Lower lobe of right lung (tissue), 2 donors: ENCODE results near the gene FRMD4B. TPM values are rescaled to one million over a fixed set of nuclear protein-coding genes. Genes with fewer than 3 reads are reported as not detected.
"Not testable (repeated sequence)": the region's sequence is repeated elsewhere in the genome, so short reads cannot be mapped to it uniquely, and the experiment has no call there.

ENCODE experiments used
- ATAC-seq, 2 donors: fragments of 200-7000 bp; cut with Tn5 transposase; one replicate each; pipeline ENCODE4 v1.9.1; 2020 to 2022; ENCODE audit warnings: mild to moderate bottlenecking in 2 of 2, moderate library complexity in 2 of 2
- DNase-seq: peaks from one replicate; pipeline ENCODE4 v3.0.0-alpha.2; 2020
- H3K27ac ChIP-seq: fragments of 200-600 bp; one replicate; pipeline ENCODE4 v1.8.0; 2022
- H3K27me3 ChIP-seq: fragments of 200-600 bp; one replicate; pipeline ENCODE4 v1.8.0; 2022; ENCODE audit warnings: low read depth
- H3K36me3 ChIP-seq: fragments of 200-600 bp; one replicate; pipeline ENCODE4 v1.8.0; 2022; ENCODE audit warnings: mild to moderate bottlenecking
- H3K4me1 ChIP-seq: fragments of 200-600 bp; one replicate; pipeline ENCODE4 v1.8.0; 2022
- H3K4me3 ChIP-seq: fragments of 200-600 bp; one replicate; pipeline ENCODE4 v1.8.0; 2022; ENCODE audit warnings: mild to moderate bottlenecking
- H3K9me3 ChIP-seq: fragments of 200-600 bp; one replicate; pipeline ENCODE4 v1.8.0; 2022
- intact Hi-C: fragments of 100-400 bp; cut with DNase I; formaldehyde crosslinking; loops from one replicate; pipeline ENCODE4 v1.11.0; 2022
- total RNA-seq: library from RNA; stranded (reverse); fragmentation: NEBNext Ultra II Directional; extraction: Animal tissue kit (Norgen Biotek cat#: 25700); gene quantifications from one replicate; pipeline ENCODE4 v1.2.1, GENCODE V29; 2021
- TF ChIP-seq, protein P1 (sequence below): fragments of 200-600 bp; IDR thresholded peaks from one replicate; pipeline ENCODE4 v1.8.0; 2022; ENCODE audit warnings: antibody characterized with exemption, mild to moderate bottlenecking
- donor health status: DM: no; HTN: yes; CAD: no; lungs with severe emphysema.

The FRMD4B gene
- total RNA-seq, 1 donor from 2014 or later = 62.4 TPM

DNA sequence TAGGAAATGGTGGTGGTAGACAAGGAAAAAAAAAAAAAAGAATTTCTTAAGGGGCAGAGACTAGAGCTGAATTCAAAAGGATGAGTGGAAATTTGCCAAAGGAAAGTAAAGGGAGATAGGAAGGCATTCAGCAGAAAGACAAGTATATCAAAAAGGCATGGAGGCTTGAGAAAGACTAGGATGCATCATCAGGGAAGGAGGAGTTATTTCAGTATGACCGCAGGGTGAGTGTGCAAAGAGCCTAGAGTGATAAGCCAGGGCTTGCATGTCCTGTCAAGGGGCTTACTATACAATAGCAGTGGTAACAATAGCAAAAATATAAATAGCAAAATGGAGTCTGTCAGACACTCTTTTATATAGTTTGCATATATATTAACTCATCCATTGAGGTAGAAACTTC, 112.0 kb downstream of the FRMD4B start:
- Histone ChIP-seq H3K36me3 (no peaks in the 10 kb centered on the region), H3K9me3 (no peaks in the 10 kb centered on the region), H3K27me3 (no peaks in the 10 kb centered on the region), H3K27ac (no peak overlapping the region), H3K4me3 (no peak overlapping the region), H3K4me1 (no peaks in the 10 kb centered on the region)
- TF ChIP-seq, protein P1, sequence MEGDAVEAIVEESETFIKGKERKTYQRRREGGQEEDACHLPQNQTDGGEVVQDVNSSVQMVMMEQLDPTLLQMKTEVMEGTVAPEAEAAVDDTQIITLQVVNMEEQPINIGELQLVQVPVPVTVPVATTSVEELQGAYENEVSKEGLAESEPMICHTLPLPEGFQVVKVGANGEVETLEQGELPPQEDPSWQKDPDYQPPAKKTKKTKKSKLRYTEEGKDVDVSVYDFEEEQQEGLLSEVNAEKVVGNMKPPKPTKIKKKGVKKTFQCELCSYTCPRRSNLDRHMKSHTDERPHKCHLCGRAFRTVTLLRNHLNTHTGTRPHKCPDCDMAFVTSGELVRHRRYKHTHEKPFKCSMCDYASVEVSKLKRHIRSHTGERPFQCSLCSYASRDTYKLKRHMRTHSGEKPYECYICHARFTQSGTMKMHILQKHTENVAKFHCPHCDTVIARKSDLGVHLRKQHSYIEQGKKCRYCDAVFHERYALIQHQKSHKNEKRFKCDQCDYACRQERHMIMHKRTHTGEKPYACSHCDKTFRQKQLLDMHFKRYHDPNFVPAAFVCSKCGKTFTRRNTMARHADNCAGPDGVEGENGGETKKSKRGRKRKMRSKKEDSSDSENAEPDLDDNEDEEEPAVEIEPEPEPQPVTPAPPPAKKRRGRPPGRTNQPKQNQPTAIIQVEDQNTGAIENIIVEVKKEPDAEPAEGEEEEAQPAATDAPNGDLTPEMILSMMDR = no peak
- DNase-seq (no peak), ATAC-seq (no peak)
- intact Hi-C loops = no loop called here

- Histone ChIP-seq H3K36me3 (no peaks in the 10 kb centered on the region), H3K4me3 (no peak overlapping the region), H3K27ac (no peak overlapping the region), H3K4me1 (no peaks in the 10 kb centered on the region), H3K9me3 (no peaks in the 10 kb centered on the region), H3K27me3 (no peaks in the 10 kb centered on the region)
- intact Hi-C loops = no loop called here
- TF ChIP-seq, protein P1 = no peak
- no peak for DNase-seq
- ATAC-seq = no peak
These were observed 113.3 kb downstream of the FRMD4B start for GRCh38 chr3:69272556-69272955.

DNA sequence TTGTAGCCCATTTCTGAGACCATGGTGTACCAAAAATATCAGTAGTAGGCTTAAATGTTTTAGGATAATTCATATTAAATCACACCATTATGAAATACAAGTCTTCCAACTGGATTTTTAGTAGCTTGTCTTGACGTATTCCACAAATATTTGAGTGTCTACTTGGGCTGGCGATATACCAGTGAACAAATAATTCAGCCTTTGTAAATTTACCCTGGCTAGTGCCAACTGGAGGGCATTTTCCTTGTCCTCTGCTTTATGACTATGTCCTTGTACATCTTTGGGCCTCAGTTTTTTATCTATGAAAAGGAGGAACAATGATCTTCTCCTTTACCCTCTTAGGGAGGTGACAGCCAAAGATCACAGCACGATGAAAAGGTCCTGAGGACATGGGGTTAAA, 114.8 kb downstream of the FRMD4B start:
- H3K27ac ChIP-seq = no peak overlapping the region
- TF ChIP-seq, protein P1 = no peak
- DNase-seq (no peak), ATAC-seq (no peak)
- no peaks in the 10 kb centered on the region for H3K4me1 ChIP-seq
- intact Hi-C loops = no loop called here
- H3K27me3 ChIP-seq = no peaks in the 10 kb centered on the region
- no peaks in the 10 kb centered on the region for H3K9me3 ChIP-seq
- no peaks in the 10 kb centered on the region for H3K36me3 ChIP-seq
- no peak overlapping the region for H3K4me3 ChIP-seq

- Histone ChIP-seq H3K27ac (no peak overlapping the region), H3K9me3 (no peaks in the 10 kb centered on the region), H3K36me3 (no peaks in the 10 kb centered on the region), H3K4me3 (no peak overlapping the region), H3K27me3 (no peaks in the 10 kb centered on the region), H3K4me1 (no peaks in the 10 kb centered on the region)
- intact Hi-C loops = no loop called here
- TF ChIP-seq, protein P1 = no peak
- ATAC-seq (no peak), DNase-seq (no peak)
These were observed 119.3 kb downstream of the FRMD4B start for GRCh38 chr3:69266585-69266984.

DNA sequence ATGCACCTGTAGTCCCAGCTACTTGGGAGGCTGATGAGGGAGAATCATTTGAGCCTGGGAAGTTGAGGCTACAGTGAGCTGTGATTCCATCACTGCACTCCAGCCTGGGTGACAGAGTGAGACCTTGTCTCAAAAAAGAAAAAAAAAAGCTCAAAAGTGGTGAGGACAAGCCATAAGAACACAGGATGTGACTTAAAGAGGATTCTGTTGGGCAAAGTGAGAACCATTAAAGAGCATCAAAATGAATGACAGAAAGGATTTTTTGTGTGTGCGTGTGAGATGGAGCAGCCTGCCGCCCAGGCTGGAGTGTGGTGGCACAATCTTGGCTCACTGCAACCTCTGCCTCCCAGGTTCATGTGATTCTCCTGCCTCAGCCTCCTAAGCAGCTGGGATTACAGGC, 119.8 kb downstream of the FRMD4B start:
- intact Hi-C loops, H3K4me1 ChIP-seq: not testable (repeated sequence)

DNA sequence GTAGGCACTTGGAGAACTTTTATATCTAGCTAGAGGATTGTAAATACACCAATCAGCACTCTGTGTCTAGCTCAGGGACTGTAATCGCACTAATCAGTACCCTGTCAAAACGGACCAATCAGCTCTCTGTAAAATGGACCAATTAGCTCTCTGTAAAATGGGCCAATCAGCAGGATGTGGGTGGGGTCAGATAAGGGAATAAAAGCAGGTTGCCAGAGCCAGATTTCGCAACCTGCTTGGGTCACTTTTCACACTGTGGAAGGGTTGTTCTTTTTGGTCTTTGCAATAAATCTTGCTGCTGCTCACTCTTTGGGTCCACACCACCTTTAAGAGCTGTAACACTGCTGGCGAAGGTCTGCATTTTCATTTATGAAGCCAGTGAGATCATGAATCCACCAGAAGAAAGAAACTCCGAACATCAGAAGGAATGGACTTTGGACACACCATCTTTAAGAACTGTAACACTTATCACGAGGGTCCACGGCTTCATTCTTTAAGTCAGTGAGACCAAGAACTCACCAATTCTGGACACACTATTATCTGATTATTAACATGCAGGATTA, 125.0 kb downstream of the FRMD4B start:
- H3K9me3 ChIP-seq, intact Hi-C loops: not testable (repeated sequence)

More for the DNA sequence above, 119.8 kb downstream of the FRMD4B start:
- not testable (repeated sequence) for H3K36me3 ChIP-seq, H3K9me3 ChIP-seq, ATAC-seq, DNase-seq, H3K27ac ChIP-seq, H3K27me3 ChIP-seq, H3K4me3 ChIP-seq

More for the DNA sequence above, 125.0 kb downstream of the FRMD4B start:
- not testable (repeated sequence) for H3K27me3 ChIP-seq, H3K4me1 ChIP-seq, H3K27ac ChIP-seq, ATAC-seq, DNase-seq, H3K4me3 ChIP-seq
- peaks cover 10% of the 10 kb centered on the region for H3K36me3 ChIP-seq
